NCI-H446 treated with DMSO at 0.1 percent for 48 hours (cell line): ENCODE results near the gene PNLIPRP1.

ENCODE experiments used
- DNase-seq: peaks from one replicate; lab custom pipeline; 2025; lab: John Stamatoyannopoulos, UW

The PNLIPRP1 gene

DNA sequence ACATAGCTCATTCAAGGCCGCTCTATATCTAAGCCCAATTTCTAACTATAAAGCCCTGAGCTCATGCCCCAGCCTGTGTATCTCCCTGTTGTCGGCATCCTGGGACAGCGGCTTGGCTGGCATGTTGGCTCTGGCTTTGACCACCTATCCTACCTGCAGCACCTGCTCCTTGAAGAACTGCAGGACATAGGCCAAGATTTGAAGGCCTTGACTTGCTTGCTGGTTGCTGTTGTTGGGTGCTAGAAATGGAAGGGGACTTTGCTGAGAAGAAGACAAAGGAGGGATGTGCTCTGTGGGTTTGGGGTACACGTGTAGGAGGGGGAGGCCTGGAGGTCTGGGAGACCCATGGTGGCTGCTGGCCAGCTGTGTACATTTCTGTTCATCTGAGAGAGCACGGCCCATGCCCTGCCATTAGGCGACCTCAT lies 41.1 kb downstream of the PNLIPRP1 start:
- DNase-seq = no peak

DNA sequence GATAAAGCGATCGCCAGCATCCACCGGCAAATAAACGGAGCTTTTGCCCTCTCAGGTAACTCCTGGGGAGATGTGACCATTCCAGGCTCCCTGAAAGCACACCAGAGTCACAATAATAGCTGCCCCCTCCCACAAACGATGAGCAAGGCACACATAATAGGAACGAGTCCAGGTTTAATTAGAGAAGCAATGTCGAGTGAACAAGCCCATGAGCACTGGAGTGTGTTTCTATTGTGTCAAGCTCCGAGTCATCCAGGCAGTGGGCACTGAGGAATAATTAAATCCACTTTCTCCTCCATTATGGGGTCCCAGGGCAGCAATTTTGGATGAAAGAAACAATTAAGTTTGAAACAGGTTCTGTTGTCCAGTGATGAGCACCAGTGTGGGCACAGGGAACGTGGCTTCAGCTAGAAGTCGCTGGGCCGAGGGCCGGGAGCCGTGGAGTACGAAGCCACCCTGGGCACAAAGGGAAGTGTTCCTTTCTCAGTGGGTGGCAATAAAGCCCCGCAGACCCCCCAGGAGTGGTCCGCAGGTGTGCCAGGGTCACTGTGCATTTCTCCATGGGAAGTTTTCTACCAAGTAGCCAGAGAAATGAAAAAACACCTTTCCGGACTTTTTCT lies 41.9 kb downstream of the PNLIPRP1 start:
- DNase-seq = no peak

DNA sequence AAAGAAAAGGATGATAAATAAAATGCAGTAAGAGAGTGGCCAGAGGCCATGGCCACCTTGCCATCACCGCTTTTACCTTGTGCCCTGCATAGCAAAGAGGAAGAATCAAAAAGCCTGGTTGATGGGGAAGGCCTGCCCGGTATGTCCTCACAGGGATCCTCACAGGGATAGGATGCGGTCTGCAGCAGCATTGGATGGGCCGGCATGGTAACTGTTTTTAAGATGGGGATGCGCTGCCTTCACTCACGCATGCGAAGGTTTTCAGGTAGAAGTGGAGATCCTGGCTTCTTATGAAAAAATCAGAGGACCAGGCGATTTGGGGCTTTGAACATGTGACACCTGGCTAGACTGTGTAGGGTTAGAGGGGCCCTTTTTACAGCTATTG lies 42.4 kb downstream of the PNLIPRP1 start:
- DNase-seq = no peak

DNA sequence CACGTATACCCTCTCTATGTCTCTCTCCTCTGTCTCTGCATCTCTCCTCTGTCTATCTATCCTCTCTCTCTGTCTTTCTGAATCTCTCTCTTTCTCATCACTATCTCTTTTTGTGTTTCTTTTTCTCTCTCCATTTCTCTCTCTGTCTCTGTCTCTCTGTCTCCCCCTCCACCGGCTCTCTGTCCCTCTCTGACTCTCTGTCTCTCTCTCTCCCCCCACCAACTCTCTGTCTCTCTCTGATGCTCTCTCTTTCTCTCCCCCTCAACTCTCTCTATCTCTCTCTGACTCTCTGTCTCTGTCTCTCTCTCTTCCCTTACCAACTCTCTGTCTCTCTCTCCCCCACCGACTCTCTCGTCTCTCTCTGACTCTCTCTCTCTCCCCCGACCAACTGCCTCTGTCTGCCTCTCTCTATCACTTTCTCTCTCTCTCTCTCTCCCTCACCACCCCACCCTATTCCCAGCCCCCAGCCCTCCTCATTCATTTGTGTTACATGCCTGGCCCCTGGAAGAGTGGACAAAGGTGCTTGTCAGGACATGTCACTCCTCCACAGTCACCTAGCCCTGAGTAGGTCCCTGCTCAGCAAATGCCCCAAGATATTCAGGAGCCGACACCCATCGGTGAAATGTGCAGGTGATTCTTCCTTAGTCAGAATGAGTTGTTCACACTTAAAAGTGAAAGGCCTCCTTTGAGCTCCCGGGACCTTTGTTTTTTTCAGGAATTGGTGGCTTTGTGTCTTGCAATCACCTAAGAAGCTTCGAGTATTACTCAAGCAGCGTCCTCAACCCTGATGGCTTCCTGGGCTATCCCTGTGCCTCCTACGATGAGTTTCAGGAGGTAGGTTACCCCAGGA lies 43.6 kb downstream of the PNLIPRP1 start:
- no peak for DNase-seq

DNA sequence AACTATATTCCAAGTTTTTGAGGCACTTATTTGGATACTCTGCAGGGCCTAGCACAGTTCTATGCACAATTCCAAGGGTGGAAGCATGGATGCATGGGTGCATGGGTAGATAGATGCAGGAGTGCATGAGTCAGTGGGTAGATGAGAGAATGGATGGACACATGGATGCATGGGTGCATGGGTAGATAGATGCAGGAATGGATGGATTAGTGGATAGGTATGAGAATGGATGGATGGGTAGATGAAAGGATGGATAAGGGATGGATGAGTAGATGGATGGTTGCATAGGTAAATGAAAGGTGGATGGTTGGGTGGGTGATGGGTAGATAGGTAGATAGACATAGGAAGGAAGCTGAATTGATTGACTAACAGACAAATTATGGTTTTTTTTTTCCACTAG lies 45.6 kb downstream of the PNLIPRP1 start:
- DNase-seq = no peak

DNA sequence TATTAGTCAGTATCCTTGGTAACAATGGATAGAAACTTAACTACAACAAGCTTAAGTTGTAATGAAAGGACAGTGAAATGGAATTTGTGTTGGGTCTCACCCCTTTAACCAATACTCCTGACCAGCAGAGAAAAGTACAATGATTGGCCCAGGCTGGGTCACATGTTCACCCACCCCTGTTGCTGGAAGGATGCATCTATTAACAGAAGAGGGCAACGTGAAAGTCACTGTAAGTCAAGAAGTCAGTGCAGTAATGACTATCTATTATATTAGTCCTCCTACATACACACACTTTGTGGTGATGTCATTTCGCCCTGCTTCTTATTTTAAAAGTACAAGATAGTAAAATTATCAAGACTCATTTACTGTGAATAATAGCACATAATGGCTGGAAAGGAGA lies 46.2 kb downstream of the PNLIPRP1 start:
- no peak for DNase-seq

DNA sequence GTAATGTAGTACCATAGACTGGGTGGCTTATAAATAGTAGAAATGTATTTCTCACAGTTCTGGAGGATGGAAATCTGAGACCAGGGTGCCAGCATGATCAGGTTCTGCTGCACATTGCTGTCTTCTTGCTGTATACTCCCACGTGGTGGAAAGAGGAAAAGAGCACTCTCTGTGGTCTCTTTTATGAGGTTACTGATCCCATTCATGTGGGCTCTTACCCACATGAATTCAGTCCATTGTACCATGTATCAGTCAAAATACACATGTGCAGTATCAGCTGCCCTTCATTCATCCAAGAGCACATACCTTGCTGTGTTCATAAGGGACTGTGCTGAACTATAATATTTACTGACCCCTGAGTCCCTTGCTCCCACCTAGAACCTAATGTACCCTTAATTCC lies 47.1 kb downstream of the PNLIPRP1 start:
- no peak for DNase-seq

DNA sequence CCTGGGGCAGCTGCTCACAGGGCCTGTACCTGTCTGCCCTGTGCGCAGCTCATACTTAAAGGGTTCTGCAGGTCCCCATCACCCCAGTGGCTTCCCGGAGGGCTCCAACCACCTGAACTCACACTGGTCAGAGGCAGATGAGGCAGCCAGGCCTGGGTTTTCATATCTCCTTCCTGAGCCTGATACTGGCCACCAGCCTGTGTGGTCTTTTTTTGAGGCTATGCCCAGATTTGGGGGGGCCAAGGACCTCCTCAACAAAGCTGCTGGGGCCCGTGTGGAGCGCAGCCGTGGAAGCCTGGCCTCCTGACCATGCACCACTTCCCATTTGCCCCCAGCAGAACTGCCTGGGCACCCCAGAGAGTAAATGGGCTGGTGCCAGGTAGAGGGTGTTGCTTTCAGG lies 55.7 kb downstream of the PNLIPRP1 start:
- no peak for DNase-seq

DNA sequence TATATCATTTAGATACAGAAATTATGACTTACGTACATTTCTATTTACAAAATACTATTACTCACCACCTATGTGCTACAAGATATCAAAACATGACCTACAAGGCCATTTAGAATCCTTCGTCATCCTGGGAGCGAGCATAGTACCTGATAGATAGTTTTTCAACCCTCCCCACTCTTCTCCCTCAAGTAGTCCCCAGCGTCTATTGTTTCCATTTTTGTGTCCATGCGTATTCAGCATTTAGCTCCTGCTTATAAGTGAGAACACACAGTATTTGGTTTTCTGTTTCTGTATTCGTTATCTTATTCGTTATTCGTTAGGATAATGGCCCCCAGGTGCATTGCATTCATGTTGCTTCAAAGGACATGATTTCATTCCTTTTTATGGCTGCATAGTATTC lies 58.1 kb downstream of the PNLIPRP1 start:
- DNase-seq = no peak

DNA sequence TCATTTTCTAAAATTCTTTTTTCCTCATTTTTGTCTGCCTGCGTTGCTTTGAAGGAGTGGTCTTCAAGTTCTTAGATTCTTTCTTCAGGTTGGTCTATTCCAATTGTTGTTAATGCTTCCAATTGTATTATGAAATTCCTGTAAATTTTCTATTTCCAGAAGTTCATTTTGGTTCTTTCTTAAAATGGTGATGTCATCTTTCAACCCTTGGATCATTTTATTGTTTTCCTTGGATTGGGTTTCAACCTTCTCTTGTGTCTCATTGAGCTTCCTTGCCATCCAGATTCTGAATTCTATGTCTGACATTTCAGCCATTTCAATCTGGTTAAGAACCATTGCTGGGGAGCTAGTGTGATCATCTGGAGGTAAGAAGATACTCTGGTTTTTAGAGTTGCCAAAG lies 63.1 kb downstream of the PNLIPRP1 start:
- DNase-seq = no peak

DNA sequence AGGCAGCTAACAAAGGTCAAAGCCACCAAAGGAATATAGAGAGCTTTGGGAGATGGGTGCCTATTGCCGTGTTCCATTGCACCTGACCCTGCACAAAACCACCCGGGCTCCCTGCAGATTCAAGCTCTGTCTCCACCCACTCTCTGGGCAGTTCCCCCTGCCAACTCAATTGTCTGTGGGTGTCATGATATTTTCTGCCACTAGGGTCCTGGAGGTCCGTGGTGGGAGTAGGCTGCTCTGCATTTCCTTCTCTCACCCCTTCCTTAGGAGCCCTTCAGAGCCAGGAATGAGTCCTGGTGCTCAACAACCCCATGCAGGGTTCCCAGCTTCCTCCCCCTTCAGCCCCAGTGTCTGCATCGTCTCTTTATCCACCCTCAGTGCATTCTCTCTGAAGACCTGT lies 64.1 kb downstream of the PNLIPRP1 start:
- no peak for DNase-seq

DNA sequence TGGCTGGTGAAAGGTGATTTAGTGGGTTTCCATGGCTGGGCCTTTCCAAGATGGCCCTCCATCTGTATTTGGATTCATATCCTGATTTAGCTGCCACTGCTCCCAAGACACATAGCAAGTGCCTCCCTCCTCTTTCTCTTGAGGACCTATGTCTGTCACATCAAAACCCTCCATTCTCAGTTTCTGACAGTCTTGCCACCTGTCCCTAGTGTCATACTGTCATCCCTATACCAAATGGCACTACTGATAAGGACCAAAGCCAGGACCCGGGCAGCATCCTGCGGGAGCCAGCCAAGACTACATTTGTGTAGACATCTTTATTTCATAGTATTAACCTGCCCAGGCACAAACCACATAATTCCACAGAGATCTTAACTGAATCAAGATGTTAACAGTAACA lies 64.8 kb downstream of the PNLIPRP1 start:
- DNase-seq = no peak

DNA sequence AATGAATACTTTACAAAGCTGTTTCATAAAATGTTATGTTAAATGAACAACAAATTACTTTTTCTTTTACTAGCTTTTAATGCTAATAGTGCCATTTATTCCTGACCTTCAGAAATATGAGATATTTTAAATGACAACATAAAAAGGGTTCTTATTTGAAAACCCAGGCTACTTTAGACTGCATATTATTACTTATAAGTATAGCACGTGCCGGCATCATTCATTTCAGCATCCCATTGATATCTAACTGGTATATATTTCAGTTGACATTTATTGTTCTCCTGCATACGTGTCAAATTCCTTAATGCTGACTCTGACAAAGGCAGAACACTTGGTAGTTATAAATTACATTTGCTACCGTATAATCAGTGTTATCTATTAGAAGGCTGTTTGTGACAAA lies 65.3 kb downstream of the PNLIPRP1 start:
- DNase-seq = no peak

DNA sequence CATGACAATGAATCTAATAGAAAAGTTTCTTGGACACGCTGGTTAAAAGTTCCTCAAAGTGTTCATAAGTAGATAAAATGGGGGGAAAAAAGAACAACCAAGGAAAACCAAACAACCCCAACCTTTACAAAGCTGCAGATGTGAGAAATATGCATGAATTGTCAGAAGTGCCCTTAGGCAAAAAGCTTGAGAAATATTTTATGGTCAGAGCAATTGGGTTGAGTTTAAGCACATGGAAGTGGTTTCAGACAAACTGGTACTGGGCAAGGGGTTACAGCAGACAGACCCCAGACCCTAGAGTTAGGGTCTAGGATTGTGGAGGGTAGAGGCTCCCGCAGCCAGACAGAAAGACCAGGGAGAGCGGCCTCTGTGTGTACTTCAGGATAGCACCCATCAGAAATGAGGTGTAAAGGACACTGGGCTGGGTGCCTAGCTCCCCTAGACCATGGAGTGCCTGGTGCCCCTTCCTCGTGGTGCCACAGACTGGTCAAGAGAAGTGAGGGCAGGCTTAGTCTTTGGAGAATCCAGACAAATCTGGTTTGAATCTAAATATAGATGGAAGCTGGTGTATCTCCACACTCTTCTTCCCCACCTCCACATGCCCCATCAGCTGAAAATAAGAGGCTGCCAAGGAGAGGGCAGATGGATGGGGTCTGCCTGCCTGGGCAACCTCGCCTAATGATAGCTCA lies 67.2 kb downstream of the PNLIPRP1 start:
- DNase-seq = no peak
